Cardiac fibroblast (primary cell): Measurements from ENCODE around the gene COL25A1.

Source experiments
- DNase-seq, 2 donors: peaks; one replicate each; pipeline versions ENCODE4 v3.0.0 to v3.0.0-alpha.2; 2010; ENCODE audit warnings: low read depth in 2 of 2
- H3K4me3 ChIP-seq, 2 donors: replicated peaks in 1 of 2; 1 replicate in 1 of 2; 2 replicates in 1 of 2; pipeline ENCODE4 v1.5.1; 2011; ENCODE audit warnings: low read depth in 2 of 2, low read length in 2 of 2, mild to moderate bottlenecking in 2 of 2, moderate library complexity in 1 of 2
- TF ChIP-seq, protein P1 (sequence below): IDR thresholded peaks from one replicate; pipeline ENCODE4 v1.5.1; 2011; ENCODE audit warnings: low read depth, mild to moderate bottlenecking, low read length, inconsistent platforms

COL25A1 gene

GRCh38 chr4:108774809-108775530 is 527.5 kb downstream of the COL25A1 start:
- no peak overlapping the region for H3K4me3 ChIP-seq
- TF ChIP-seq, protein P1, sequence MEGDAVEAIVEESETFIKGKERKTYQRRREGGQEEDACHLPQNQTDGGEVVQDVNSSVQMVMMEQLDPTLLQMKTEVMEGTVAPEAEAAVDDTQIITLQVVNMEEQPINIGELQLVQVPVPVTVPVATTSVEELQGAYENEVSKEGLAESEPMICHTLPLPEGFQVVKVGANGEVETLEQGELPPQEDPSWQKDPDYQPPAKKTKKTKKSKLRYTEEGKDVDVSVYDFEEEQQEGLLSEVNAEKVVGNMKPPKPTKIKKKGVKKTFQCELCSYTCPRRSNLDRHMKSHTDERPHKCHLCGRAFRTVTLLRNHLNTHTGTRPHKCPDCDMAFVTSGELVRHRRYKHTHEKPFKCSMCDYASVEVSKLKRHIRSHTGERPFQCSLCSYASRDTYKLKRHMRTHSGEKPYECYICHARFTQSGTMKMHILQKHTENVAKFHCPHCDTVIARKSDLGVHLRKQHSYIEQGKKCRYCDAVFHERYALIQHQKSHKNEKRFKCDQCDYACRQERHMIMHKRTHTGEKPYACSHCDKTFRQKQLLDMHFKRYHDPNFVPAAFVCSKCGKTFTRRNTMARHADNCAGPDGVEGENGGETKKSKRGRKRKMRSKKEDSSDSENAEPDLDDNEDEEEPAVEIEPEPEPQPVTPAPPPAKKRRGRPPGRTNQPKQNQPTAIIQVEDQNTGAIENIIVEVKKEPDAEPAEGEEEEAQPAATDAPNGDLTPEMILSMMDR = no peak
- no peak for DNase-seq

DNA sequence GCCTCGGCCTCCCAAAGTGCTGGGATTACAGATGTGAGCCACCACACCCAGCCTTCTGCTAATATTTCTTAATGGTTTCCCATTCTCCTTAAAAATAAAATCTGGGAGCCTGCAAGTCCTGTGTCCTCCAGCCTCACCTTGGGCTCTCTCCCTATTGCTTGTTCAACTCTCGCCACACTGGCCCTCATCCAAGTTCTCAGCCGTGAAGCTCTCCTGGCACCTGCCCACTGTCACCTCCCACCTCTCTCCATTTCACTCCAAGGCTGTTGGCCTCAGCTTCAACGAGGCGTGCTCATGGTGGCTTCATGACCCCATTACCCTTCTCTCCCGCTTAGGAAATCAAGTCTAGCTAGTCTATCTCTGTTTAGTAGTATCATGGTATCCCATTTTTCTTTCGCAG is 530.1 kb downstream of the COL25A1 start:
- no peak overlapping the region for H3K4me3 ChIP-seq
- TF ChIP-seq, protein P1 = no peak
- DNase-seq = no peak

DNA sequence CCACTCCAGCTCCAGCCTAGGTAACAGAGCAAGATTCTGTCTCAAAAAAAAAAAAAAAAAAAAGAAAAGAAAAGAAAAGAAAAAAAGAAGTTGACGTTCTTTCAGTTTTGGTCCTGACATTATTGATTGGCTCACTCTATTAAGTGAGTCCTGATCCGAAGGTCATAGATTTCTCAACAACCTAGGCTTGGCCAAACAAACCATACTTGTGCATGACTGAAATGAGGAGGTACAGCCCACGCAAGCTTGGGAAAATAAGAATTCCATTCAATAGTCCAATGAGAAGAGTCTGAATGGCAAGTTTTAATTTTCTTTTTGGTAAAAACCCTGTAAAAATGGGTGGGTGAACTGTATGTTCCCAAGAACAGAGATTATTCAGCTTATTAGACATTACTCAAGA is 536.4 kb downstream of the COL25A1 start:
- no peak overlapping the region for H3K4me3 ChIP-seq
- no peak for DNase-seq
- TF ChIP-seq, protein P1 = no peak

- DNase-seq = no peak
- TF ChIP-seq, protein P1 = no peak
- no peak overlapping the region for H3K4me3 ChIP-seq
These were observed 538.5 kb downstream of the COL25A1 start for GRCh38 chr4:108763986-108764385.

- no peak for DNase-seq
- peak overlapping the region; percentile 46 to 50 for H3K4me3 ChIP-seq
- TF ChIP-seq, protein P1 = no peak
These were observed 539.2 kb downstream of the COL25A1 start for GRCh38 chr4:108763226-108763593.

- peak within 1 kb of the TSS; percentile 46 to 50 for H3K4me3 ChIP-seq
- TF ChIP-seq, protein P1 = no peak
- peak in 1 of 2 donors; percentile 6 for DNase-seq
These were observed 539.8 kb downstream of the COL25A1 start, which contains the start of gene ETNPPL for GRCh38 chr4:108762559-108763225. Gene ETNPPL, minus strand, starts transcription at chr4:108763053. Its CDS starts 155 bp downstream, at chr4:108762898.
